SK-N-SH (cell line): ENCODE data around the gene WFIKKN1. TPM values are rescaled to one million over a fixed set of nuclear protein-coding genes. Genes with fewer than 3 reads are reported as not detected.

Experiments used
- CTCF ChIA-PET: fragments of 300-600, 350-600 bp; formaldehyde crosslinking; extraction: SDS; loops from one replicate; lab custom pipeline; 2021; lab: Yijun Ruan, JAX
- POLR2A ChIA-PET: fragments of 350-600 bp; sonication (Branson Sonifier 250); formaldehyde crosslinking; extraction: SDS; loops from one replicate; lab custom pipeline; 2020; ENCODE audit warnings: antibody characterized with exemption, inconsistent platforms; lab: Yijun Ruan, JAX
- DNase-seq: peaks from one replicate; pipeline ENCODE4 v3.0.0; 2012
- H2AFZ ChIP-seq: fragments of 200-600 bp; sonication (generic); 2 replicates; pipeline ENCODE4 v1.8.1; 2016; ENCODE audit warnings: antibody characterized with exemption, mild to moderate bottlenecking, low read depth
- H3F3A ChIP-seq: fragments of 200-600 bp; sonication (generic); replicated peaks from 2 replicates; pipeline ENCODE3; 2016; ENCODE audit warnings: antibody characterized with exemption, mild to moderate bottlenecking; ENCODE audit not compliant: insufficient read depth
- H3K27ac ChIP-seq, 2 experiments: fragments of 200-500 bp in 1 of 2; fragments of 200-600 bp in 1 of 2; sonication (Bioruptor generic) in 1 of 2; sonication (generic), shearing (Covaris generic) in 1 of 2; 2 replicates each; pipeline versions ENCODE4 v1.5.1 to v1.6.1; 2014 to 2016; ENCODE audit warnings: low read depth in 2 of 2, inconsistent platforms in 1 of 2, low read length in 1 of 2, mild to moderate bottlenecking in 1 of 2, mixed read lengths in 1 of 2
- H3K27me3 ChIP-seq: fragments of 200-600 bp; sonication (generic), shearing (Covaris generic); 2 replicates; pipeline ENCODE4 v1.6.1; 2016; ENCODE audit warnings: mixed run types; ENCODE audit not compliant: insufficient read depth
- H3K36me3 ChIP-seq, 2 experiments: fragments of 200-500 bp in 1 of 2; fragments of 200-600 bp in 1 of 2; sonication (Bioruptor generic) in 1 of 2; sonication (generic) in 1 of 2; replicated peaks in 1 of 2; 2 replicates each; pipeline versions ENCODE3 to v1.5.1; 2014 to 2016; ENCODE audit warnings: low read length in 1 of 2, mild to moderate bottlenecking in 1 of 2; ENCODE audit not compliant: insufficient read depth in 2 of 2, control insufficient read depth in 1 of 2
- H3K4me1 ChIP-seq, 2 experiments: fragments of 200-500 bp in 1 of 2; fragments of 200-600 bp in 1 of 2; sonication (Bioruptor generic) in 1 of 2; sonication (generic), shearing (Covaris generic) in 1 of 2; 2 replicates each; pipeline versions ENCODE4 v1.5.1 to v1.6.1; 2014 to 2016; ENCODE audit warnings: low read depth in 1 of 2, low read length in 1 of 2, mixed run types in 1 of 2; ENCODE audit not compliant: insufficient read depth in 2 of 2, control insufficient read depth in 1 of 2
- H3K4me2 ChIP-seq: fragments of 200-600 bp; sonication (generic), shearing (Covaris generic); 2 replicates; pipeline ENCODE4 v1.6.1; 2017; ENCODE audit warnings: mixed run types
- H3K4me3 ChIP-seq, 2 experiments: fragments of 200-500 bp in 1 of 2; fragments of 200-600 bp in 1 of 2; sonication (Bioruptor generic) in 1 of 2; sonication (generic), shearing (Covaris generic) in 1 of 2; 2 replicates each; pipeline versions ENCODE4 v1.5.1 to v1.8.1; 2014 to 2016; ENCODE audit warnings: low read depth in 2 of 2, inconsistent platforms in 1 of 2, low read length in 1 of 2, mild to moderate bottlenecking in 1 of 2, mixed read lengths in 1 of 2, moderate library complexity in 1 of 2
- H3K79me2 ChIP-seq: fragments of 200-600 bp; sonication (generic); 2 replicates; pipeline ENCODE4 v1.8.1; 2017; ENCODE audit warnings: mild to moderate bottlenecking; ENCODE audit not compliant: insufficient read depth
- H3K9ac ChIP-seq: fragments of 200-600 bp; sonication (generic); 2 replicates; pipeline ENCODE4 v1.6.1; 2017; ENCODE audit warnings: mixed run types
- H3K9me2 ChIP-seq: fragments of 200-600 bp; sonication (generic); 2 replicates; pipeline ENCODE4 v1.6.1; 2017; ENCODE audit warnings: mixed run types
- H3K9me3 ChIP-seq: fragments of 200-600 bp; sonication (generic); 2 replicates; pipeline ENCODE4 v1.6.1; 2017; ENCODE audit warnings: mixed run types, mild to moderate bottlenecking, moderate library complexity
- H4K20me1 ChIP-seq: fragments of 200-600 bp; sonication (generic); 2 replicates; pipeline ENCODE4 v1.6.1; 2017; ENCODE audit warnings: mild to moderate bottlenecking, mixed run types; ENCODE audit not compliant: insufficient read depth
- CTCF ChIP-seq: fragments of 200-600 bp; sonication (generic); IDR thresholded peaks from 2 replicates; pipeline ENCODE4 v1.6.1; 2017; ENCODE audit warnings: antibody characterized with exemption, mild to moderate bottlenecking, moderate library complexity
- FOSL2 ChIP-seq: IDR thresholded peaks from 2 replicates; pipeline ENCODE4 v1.4.0; 2012; ENCODE audit warnings: low read depth, mild to moderate bottlenecking, moderate library complexity, borderline replicate concordance
- FOXJ3 ChIP-seq: sonication (generic); formaldehyde crosslinking; IDR thresholded peaks from 2 replicates; pipeline ENCODE4 v1.5.1; 2020; ENCODE audit warnings: mild to moderate bottlenecking, missing genetic modification reagents
- FOXM1 ChIP-seq: IDR thresholded peaks from 2 replicates; pipeline ENCODE4 v1.4.0; 2012; ENCODE audit warnings: low read depth, mild to moderate bottlenecking
- GATA2 ChIP-seq: sonication (generic); formaldehyde crosslinking; IDR thresholded peaks from 2 replicates; pipeline ENCODE4 v1.5.0; 2020; ENCODE audit warnings: mild to moderate bottlenecking, missing genetic modification reagents
- JUND ChIP-seq: IDR thresholded peaks from 2 replicates; pipeline ENCODE4 v1.4.0; 2012
- MAX ChIP-seq: IDR thresholded peaks from 2 replicates; pipeline ENCODE4 v1.4.0; 2012; ENCODE audit warnings: low read depth
- MXI1 ChIP-seq: IDR thresholded peaks from 2 replicates; pipeline ENCODE4 v1.6.1; 2012; ENCODE audit warnings: mild to moderate bottlenecking, low read depth, low read length, improper control_type of control experiment
- POLR2AphosphoS5 ChIP-seq: IDR thresholded peaks from 2 replicates; pipeline ENCODE4 v1.6.1; 2012; ENCODE audit warnings: low read depth, low read length
- RCOR1 ChIP-seq: fragments of 150-350 bp; IDR thresholded peaks from 2 replicates; pipeline ENCODE4 v1.6.1; 2017; ENCODE audit warnings: antibody characterized with exemption, low read length
- RFX5 ChIP-seq: IDR thresholded peaks from 2 replicates; pipeline ENCODE4 v1.6.1; 2012; ENCODE audit warnings: mild to moderate bottlenecking, improper control_type of control experiment, low read length
- SIN3A ChIP-seq: IDR thresholded peaks from 2 replicates; pipeline ENCODE4 v1.6.1; 2012; ENCODE audit warnings: low read depth, mild to moderate bottlenecking, low read length, moderate library complexity, borderline replicate concordance
- TAF1 ChIP-seq: IDR thresholded peaks from 2 replicates; pipeline ENCODE4 v1.6.1; 2012; ENCODE audit warnings: low read depth, mild to moderate bottlenecking, low read length, moderate library complexity, borderline replicate concordance
- WGBS: methylation state at CpG from one replicate; pipeline ENCODE4 v1.1.6; 2017; ENCODE audit warnings: low lambda C conversion rate; 5-methylcytosine and 5-hydroxymethylcytosine counted together
- polyA plus RNA-seq, 3 experiments: library from polyadenylated mRNA; depleted of rRNA; stranded (reverse); fragments of >200 nt; gene quantifications; 2 replicates each; pipeline ENCODE4 v1.2.3, GENCODE V29; 2012

WFIKKN1 gene
- polyA plus RNA-seq, 1 of the 3 experiments (the other 2 are of a cell fraction) = 0.16 TPM

- TF ChIP-seq FOSL2 (no peak), FOXJ3 (CRISPR knock-in tag) (no peak), MXI1 (peak; percentile 28; the same call in 1 of the 2 replicates), POLR2AphosphoS5 (peak; percentile 73), CTCF (no peak), RCOR1 (no peak), SIN3A (no peak), TAF1 (peak; percentile 41; the same call in 1 of the 2 replicates), GATA2 (CRISPR knock-in tag) (no peak), JUND (no peak), FOXM1 (no peak)
These were observed 49.2 kb downstream of the WFIKKN1 start, which contains the start of gene STUB1 (continued) for GRCh38 chr16:679814-680624.

- Histone ChIP-seq H3K9me2 (no peaks in the 10 kb centered on the region), H3K27me3 (no peaks in the 10 kb centered on the region), H3K4me3 (peak overlapping the region; percentile 78 to 96), H3K36me3 (peaks cover 13 to 30% of the 10 kb centered on the region in 2 experiments), H2AFZ (no peak overlapping the region), H3K9me3 (no peaks in the 10 kb centered on the region), H3F3A (peaks cover 10% of the 10 kb centered on the region), H3K27ac (peak overlapping the region; percentile 86 to 98; a peak in 3 of 4 replicates), H4K20me1 (peaks cover 23% of the 10 kb centered on the region), H3K9ac (peak overlapping the region; percentile 80), H3K4me2 (peak overlapping the region; percentile 90), H3K79me2 (peaks cover 37% of the 10 kb centered on the region), H3K4me1 (peaks cover 8 to 51% of the 10 kb centered on the region in 2 experiments; a peak in 2 of 4 replicates)
- CTCF ChIA-PET = interaction anchor here (0.8 to 3.8 kb wide), 9 partner anchors 9 to 92 kb away, joined by 3 to 20 read pairs (median 4); partner anchors contain the start of genes ANTKMT, METRN, RHOT2 and WDR24
- DNase-seq = no peak
- WGBS = 33% methylated on average over 1 of the region's 38 CpGs
- TF ChIP-seq RFX5 (no peak), POLR2AphosphoS5 (no peak), RCOR1 (no peak), MAX (no peak)
- POLR2A ChIA-PET = interaction anchor here (0.9 to 2.2 kb wide), 5 partner anchors 9 to 40 kb away, joined by 3 to 12 read pairs (median 4); partner anchors contain the start of genes RHOT2, WDR24 and WDR90
These were observed 49.8 kb downstream of the WFIKKN1 start for GRCh38 chr16:680625-680945.
